Left lobe of liver (tissue), 2 donors: ENCODE measurements around the gene PCDHB5. TPM values are rescaled to one million over a fixed set of nuclear protein-coding genes. Genes with fewer than 3 reads are reported as not detected.
"Not testable (repeated sequence)": the region's sequence is repeated elsewhere in the genome, so short reads cannot be mapped to it uniquely, and the experiment has no call there.

Source experiments
- ATAC-seq: fragments of 200-7000 bp; cut with Tn5 transposase; one replicate; pipeline ENCODE4 v1.9.1; 2020; ENCODE audit warnings: mild to moderate bottlenecking, moderate library complexity
- DNase-seq: peaks from one replicate; pipeline ENCODE4 v3.0.0-alpha.2; 2020; ENCODE audit warnings: low spot score
- total RNA-seq: library from RNA; stranded (reverse); gene quantifications from one replicate; pipeline ENCODE4 v1.2.1, GENCODE V29; 2021
- donor health status: DM: no; HTN: no; CAD: no; lungs with moderate emphysema.
- donor health status: DM: no; HTN: yes; CAD: no.

The PCDHB5 gene
- total RNA-seq, 1 donor from 2014 or later: 0.33 TPM

DNA sequence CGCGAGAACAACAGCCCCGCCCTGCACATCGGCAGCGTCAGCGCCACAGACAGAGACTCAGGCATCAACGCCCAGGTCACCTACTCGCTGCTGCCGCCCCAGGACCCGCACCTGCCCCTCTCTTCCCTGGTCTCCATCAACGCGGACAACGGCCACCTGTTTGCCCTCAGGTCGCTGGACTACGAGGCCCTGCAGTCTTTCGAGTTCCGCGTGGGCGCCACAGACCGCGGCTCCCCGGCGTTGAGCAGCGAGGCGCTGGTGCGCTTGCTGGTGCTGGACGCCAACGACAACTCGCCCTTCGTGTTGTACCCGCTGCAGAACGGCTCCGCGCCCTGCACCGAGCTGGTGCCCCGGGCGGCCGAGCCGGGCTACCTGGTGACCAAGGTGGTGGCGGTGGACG is 16.6 kb downstream of the PCDHB5 start:
- not testable (repeated sequence) for DNase-seq, ATAC-seq

DNA sequence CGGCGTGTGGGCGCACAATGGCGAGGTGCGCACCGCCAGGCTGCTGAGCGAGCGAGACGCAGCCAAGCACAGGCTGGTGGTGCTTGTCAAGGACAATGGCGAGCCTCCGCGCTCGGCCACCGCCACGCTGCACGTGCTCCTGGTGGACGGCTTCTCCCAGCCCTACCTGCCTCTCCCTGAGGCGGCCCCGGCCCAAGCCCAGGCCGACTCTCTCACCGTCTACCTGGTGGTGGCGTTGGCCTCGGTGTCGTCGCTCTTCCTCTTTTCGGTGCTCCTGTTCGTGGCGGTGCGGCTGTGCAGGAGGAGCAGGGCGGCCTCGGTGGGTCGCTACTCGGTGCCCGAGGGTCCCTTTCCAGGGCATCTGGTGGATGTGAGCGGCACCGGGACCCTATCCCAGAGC is 17.1 kb downstream of the PCDHB5 start:
- DNase-seq, ATAC-seq: not testable (repeated sequence)

DNA sequence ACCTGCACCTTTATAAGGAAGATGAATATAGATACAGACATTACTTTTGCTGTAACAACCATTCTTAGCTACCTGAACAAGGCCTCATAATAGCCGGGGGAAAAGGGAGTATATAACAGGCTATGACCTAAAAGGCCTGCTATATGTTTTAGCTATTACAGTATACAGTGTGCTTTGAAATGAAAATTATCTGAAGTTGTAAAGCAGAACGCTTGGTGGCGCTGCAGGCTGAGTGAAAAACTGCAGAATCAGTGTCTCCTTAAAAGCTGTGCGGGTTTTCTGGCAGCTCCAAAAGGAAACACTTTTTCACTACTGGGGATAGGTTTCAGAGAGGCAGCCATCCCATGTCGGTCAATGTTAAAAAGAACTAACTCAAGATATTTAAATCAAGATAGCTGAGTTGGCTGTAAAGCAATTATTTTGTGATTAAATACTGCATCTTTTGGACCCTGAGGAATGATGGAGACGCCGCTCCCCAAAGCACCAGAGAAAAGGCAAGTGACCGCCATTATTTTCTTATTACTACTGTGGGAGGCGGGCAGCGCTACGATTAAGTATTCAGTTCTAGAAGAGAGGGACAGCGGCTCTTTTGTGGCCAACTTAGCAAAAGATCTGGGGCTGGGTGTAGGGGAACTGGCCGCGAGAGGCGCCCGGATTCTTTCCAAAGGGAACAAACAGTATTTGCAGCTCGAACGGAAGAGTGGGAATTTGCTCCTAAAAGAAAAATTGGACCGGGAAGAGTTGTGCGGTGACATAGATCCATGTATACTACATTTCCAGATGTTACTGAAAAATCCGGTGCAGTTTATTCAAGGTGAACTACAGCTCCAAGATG is 20.8 kb downstream of the PCDHB5 start:
- no peak for ATAC-seq

DNA sequence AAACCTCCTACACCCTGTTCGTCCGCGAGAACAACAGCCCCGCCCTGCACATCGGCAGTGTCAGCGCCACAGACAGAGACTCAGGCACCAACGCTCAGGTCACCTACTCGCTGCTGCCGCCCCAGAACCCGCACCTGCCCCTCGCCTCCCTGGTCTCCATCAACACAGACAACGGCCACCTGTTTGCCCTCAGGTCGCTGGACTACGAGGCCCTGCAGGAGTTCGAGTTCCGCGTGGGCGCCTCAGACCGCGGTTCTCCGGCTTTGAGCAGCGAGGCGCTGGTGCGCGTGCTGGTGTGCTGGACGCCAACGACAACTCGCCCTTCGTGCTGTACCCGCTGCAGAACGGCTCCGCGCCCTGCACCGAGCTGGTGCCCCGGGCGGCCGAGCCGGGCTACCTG is 22.4 kb downstream of the PCDHB5 start:
- not testable (repeated sequence) for ATAC-seq, DNase-seq

More for the DNA sequence above, 20.8 kb downstream of the PCDHB5 start:
- no peak for DNase-seq

DNA sequence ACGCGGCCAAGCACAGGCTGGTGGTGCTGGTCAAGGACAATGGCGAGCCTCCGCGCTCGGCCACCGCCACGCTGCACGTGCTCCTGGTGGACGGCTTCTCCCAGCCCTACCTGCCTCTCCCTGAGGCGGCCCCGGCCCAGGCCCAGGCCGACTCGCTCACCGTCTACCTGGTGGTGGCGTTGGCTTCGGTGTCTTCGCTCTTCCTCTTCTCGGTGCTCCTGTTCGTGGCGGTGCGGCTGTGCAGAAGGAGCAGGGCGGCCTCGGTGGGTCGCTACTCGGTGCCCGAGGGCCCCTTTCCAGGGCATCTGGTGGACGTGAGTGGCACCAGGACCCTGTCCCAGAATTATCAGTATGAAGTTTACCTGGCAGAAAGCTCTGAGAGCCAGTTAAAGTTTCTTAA is 22.9 kb downstream of the PCDHB5 start:
- not testable (repeated sequence) for ATAC-seq, DNase-seq

DNA sequence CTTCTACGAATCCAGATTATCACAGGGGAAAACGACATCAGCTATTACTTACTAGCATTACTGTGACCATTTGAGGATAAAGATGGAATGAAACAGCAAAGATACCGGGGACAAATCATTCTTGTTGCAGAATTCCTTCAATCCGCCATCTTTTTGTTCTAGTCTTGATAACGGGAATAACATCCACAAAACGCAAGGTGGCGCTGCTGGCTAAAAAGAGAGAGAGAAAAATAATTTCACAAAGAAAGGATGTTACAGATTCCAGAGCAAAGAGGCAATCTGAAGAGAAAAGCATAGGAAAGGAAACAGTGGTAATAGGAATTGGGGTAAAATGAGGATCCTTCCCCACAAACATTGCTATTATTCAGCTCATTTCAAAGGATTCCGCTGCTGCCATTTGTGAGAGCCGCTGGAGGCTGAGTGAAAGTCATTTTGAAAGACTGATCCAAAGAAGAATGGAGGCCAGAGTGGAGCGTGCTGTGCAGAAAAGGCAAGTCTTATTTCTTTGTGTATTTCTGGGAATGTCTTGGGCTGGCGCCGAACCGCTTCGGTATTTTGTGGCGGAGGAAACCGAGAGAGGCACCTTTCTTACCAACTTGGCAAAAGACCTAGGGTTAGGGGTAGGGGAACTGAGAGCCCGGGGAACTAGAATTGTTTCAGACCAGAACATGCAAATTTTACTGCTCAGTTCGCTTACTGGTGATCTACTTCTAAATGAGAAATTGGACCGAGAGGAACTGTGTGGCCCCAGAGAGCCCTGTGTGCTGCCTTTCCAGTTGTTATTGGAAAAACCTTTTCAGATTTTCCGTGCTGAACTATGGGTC is 37.6 kb downstream of the PCDHB5 start, which contains the start of gene PCDHB7:
Gene PCDHB7, plus strand, starts transcription at position 264 of the 824 bp plus-strand sequence. Its CDS starts 192 bp downstream, at position 456.
- DNase-seq: no peak
- ATAC-seq: no peak

DNA sequence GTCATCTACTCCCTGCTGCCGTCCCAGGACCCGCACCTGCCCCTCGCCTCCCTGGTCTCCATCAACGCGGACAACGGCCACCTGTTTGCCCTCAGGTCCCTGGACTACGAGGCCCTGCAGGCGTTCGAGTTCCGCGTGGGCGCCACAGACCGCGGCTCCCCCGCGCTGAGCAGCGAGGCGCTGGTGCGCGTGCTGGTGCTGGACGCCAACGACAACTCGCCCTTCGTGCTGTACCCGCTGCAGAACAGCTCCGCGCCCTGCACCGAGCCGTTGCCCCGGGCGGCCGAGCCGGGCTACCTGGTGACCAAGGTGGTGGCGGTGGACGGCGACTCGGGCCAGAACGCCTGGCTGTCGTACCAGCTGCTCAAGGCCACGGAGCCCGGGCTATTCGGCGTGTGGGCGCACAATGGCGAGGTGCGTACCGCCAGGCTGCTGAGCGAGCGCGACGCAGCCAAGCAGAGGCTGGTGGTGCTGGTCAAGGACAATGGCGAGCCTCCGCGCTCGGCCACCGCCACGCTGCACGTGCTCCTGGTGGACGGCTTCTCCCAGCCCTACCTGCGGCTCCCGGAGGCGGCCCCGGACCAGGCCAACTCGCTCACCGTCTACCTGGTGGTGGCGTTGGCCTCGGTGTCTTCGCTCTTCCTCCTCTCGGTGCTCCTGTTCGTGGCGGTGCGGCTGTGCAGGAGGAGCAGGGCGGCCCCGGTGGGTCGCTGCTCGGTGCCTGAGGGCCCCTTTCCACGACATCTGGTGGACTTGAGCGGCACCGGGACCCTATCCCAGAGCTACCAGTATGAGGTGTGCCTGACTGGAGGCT is 39.5 kb downstream of the PCDHB5 start:
- DNase-seq, ATAC-seq: not testable (repeated sequence)

DNA sequence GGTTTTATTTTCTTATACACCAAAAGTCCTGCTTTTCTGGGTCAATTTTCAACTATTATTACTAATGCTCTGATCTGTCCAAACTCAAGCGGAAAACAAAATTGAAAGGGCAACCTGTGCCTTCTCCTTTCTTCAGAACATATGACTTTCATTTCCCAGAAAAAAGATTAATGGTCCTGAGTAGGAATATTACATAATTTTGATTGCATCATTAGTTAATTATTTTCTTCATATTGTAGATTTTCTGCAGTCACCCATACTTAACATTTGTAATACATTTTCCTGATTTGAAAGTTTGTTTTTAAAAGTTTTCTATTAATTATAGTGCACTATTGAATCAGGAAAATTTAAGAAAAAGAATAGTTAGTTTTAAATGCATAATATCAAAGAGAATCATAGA is 40.9 kb downstream of the PCDHB5 start:
- ATAC-seq (no peak), DNase-seq (no peak)

DNA sequence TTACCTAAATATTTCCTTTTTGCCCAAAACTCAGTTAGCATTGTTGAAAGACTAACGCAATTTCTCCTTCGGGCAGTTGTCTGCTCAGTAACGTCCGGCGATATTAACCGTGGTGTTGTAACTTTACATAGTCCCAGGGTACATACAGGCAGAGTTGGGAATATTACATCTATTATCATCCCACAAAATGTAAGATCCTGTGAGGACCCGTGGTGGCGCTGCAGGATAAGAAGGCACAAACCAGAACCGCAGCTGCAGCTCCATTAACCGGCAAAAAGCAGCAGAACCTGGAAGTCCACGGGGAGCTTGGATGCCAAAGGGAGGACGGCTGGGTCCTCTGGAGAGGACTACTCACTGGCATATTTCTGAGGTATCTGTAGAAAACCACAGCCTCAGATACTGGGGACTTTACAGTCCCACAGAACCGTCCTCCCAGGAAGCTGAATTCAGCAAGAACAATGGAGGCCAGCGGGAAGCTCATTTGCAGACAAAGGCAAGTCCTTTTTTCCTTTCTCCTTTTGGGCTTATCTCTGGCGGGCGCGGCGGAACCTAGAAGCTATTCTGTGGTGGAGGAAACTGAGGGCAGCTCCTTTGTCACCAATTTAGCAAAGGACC is 42.7 kb downstream of the PCDHB5 start, which contains the start of gene PCDHB8:
Gene PCDHB8, plus strand, starts transcription at position 214 of the 615 bp plus-strand sequence. Its CDS starts 245 bp downstream, at position 459.
- not testable (repeated sequence) for DNase-seq, ATAC-seq

DNA sequence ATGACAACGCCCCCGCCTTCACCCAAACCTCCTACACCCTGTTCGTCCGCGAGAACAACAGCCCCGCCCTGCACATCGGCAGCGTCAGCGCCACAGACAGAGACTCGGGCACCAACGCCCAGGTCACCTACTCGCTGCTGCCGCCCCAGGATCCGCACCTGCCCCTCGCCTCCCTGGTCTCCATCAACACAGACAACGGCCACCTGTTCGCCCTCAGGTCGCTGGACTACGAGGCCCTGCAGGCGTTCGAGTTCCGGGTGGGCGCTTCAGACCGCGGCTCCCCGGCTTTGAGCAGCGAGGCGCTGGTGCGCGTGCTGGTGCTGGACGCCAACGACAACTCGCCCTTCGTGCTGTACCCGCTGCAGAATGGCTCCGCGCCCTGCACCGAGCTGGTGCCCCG is 44.4 kb downstream of the PCDHB5 start:
- DNase-seq, ATAC-seq: not testable (repeated sequence)

DNA sequence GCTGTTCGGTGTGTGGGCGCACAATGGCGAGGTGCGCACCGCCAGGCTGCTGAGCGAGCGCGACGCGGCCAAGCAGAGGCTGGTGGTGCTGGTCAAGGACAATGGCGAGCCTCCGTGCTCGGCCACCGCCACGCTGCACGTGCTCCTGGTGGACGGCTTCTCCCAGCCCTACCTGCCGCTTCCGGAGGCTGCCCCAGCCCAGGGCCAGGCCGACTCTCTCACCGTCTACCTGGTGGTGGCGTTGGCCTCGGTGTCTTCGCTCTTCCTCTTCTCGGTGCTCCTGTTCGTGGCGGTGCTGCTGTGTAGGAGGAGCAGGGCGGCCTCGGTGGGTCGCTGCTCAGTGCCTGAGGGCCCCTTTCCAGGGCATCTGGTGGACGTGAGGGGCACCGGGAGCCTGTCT is 44.9 kb downstream of the PCDHB5 start:
- not testable (repeated sequence) for DNase-seq, ATAC-seq

DNA sequence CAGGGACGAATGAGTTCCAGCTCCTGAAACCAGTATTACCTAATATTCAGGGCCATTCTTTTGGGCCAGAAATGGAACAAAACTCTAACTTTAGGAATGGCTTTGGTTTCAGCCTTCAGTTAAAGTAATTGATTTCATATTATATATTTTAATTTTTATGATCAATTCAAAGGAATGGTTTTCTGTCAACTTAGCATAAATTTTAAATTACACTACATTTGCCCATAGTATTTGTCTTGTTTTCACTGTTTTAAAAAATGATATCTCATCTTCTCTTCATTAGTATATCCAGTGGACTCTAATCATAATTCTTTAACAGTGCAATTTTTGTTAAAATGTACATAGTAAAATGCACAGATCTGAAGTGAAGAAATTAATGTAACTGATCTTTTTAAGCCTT is 45.3 kb downstream of the PCDHB5 start:
- DNase-seq (no peak), ATAC-seq (no peak)

DNA sequence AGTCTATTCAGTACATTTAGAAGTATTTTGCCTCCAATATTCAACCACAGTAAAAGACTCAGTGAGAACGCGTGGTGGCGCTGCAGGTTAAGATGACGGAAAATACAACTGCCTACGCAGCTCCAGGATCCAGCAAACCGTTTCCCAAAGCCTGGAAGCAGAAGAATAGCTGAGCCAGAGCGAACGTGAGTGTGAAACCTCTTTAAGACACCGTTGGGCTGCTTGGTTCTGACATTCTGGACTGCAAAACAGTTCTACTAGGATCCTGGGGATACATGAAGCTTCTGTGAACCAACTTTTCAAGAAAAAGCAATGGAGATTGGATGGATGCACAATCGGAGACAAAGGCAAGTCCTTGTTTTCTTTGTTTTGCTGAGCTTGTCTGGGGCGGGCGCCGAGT is 47.2 kb downstream of the PCDHB5 start, which contains the start of gene PCDHB16:
Gene PCDHB16, plus strand, starts transcription at position 140 of the 400 bp plus-strand sequence. Its CDS starts 173 bp downstream, at position 313.
- no peak for DNase-seq
- ATAC-seq: no peak

DNA sequence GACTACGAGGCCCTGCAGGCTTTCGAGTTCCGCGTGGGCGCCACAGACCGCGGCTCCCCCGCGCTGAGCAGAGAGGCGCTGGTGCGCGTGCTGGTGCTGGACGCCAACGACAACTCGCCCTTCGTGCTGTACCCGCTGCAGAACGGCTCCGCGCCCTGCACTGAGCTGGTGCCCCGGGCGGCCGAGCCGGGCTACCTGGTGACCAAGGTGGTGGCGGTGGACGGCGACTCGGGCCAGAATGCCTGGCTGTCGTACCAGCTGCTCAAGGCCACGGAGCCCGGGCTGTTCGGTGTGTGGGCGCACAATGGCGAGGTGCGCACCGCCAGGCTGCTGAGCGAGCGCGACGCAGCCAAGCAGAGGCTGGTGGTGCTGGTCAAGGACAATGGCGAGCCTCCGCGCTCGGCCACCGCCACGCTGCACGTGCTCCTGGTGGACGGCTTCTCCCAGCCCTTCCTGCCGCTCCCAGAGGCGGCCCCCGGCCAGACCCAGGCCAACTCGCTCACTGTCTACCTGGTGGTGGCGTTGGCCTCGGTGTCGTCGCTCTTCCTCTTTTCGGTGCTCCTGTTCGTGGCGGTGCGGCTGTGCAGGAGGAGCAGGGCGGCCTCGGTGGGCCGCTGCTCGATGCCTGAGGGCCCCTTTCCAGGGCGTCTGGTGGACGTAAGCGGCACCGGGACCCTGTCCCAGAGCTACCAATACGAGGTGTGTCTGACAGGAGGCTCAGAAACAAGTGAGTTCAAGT is 49.3 kb downstream of the PCDHB5 start:
- not testable (repeated sequence) for ATAC-seq, DNase-seq

DNA sequence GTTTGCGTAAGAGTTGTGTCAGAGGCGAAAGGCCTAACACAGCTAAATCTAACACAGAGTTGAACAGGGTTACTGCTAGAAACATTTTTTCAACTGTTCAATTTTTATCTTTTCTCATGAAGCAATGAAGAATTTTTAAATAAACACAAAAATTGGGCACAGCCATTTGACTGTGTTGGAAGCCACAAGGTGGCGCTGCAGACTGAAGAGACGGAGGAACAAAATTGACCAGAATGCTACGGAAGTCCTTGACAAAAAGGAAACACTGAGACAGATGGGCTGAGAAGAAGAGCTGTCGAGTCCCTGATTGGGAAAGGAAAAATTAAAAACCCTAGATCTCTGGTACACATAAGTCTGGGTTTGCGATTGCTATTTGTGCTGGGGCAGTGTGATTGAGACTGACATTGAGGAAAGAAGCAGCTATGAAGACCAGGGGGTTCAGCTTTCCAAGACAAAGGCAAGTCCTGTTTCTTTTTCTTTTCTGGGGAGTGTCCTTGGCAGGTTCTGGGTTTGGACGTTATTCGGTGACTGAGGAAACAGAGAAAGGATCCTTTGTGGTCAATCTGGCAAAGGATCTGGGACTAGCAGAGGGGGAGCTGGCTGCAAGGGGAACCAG is 52.0 kb downstream of the PCDHB5 start, which contains the start of gene PCDHB9:
Gene PCDHB9, plus strand, starts transcription at position 265 of the 616 bp plus-strand sequence. Its CDS starts 158 bp downstream, at position 423.
- ATAC-seq: no peak
- no peak for DNase-seq
